ENCODE results near the gene RPS6KB2.

The RPS6KB2 gene

GRCh38 chr11:67429038-67429668 lies 859 bp downstream of the RPS6KB2 start:
- no peak for DNase-seq (ENCODE audit: low read depth in 2 of 2, low spot score in 1 of 2)

GRCh38 chr11:67429722-67430121 lies 1.4 kb downstream of the RPS6KB2 start:
- DNase-seq (ENCODE audit: low read depth in 2 of 2, low spot score in 1 of 2): no peak

GRCh38 chr11:67431346-67432249 lies 3.3 kb downstream of the RPS6KB2 start:
- DNase-seq (ENCODE audit: low read depth in 2 of 2, low spot score in 1 of 2): no peak

- no peak for DNase-seq (ENCODE audit: low read depth in 2 of 2, low spot score in 1 of 2)
Observed at GRCh38 chr11:67432655-67433349, 4.5 kb downstream of the RPS6KB2 start.

GRCh38 chr11:67433536-67434394 lies 5.5 kb downstream of the RPS6KB2 start:
- no peak for DNase-seq (ENCODE audit: low read depth in 2 of 2, low spot score in 1 of 2)

GRCh38 chr11:67434395-67434881 lies 6.1 kb downstream of the RPS6KB2 start:
- DNase-seq (ENCODE audit: low read depth in 2 of 2, low spot score in 1 of 2): no peak

- DNase-seq (ENCODE audit: low read depth in 2 of 2, low spot score in 1 of 2): no peak
Observed at GRCh38 chr11:67435031-67435726, 6.9 kb downstream of the RPS6KB2 start.

GRCh38 chr11:67435727-67436458 lies 7.6 kb downstream of the RPS6KB2 start:
- no peak for DNase-seq (ENCODE audit: low read depth in 2 of 2, low spot score in 1 of 2)

- DNase-seq (ENCODE audit: low read depth in 2 of 2, low spot score in 1 of 2): peak in 1 of 2 donors; percentile 35
Observed at GRCh38 chr11:67436459-67437081, 8.3 kb downstream of the RPS6KB2 start.

- DNase-seq (ENCODE audit: low read depth in 2 of 2, low spot score in 1 of 2): peak; percentile 62 to 71
Observed at GRCh38 chr11:67437082-67437808, 9.0 kb downstream of the RPS6KB2 start, which contains the start of gene PTPRCAP. TSS of gene PTPRCAP (minus strand) at chr11:67437682. CDS start at chr11:67437619, 63 bp downstream.

- no peak for DNase-seq (ENCODE audit: low read depth in 2 of 2, low spot score in 1 of 2)
Observed at GRCh38 chr11:67437809-67438157, 9.5 kb downstream of the RPS6KB2 start.

GRCh38 chr11:67438158-67438902 lies 10.0 kb downstream of the RPS6KB2 start:
- DNase-seq (ENCODE audit: low read depth in 2 of 2, low spot score in 1 of 2): peak in 1 of 2 donors; percentile 50

- DNase-seq (ENCODE audit: low read depth in 2 of 2, low spot score in 1 of 2): no peak
Observed at GRCh38 chr11:67439321-67440228, 11.3 kb downstream of the RPS6KB2 start.

- no peak for DNase-seq (ENCODE audit: low read depth in 2 of 2, low spot score in 1 of 2)
Observed at GRCh38 chr11:67440229-67441097, 12.2 kb downstream of the RPS6KB2 start.

- no peak for DNase-seq (ENCODE audit: low read depth in 2 of 2, low spot score in 1 of 2)
Observed at GRCh38 chr11:67441098-67441563, 12.8 kb downstream of the RPS6KB2 start.

All from stimulated activated CD8-positive, alpha-beta memory T cell treated with anti-CD3 and anti-CD28 coated beads, Interleukin-4, amount 100 ng/mL, for 1 hour (primary cell).